Measurements from ENCODE around the gene RUSF1. TPM values are rescaled to one million over a fixed set of nuclear protein-coding genes. Genes with fewer than 3 reads are reported as not detected.

Gene RUSF1
- total and polyA plus RNA-seq, 9 of the 15 experiments (the other 6 are each of a cell fraction or from before 2014, with no cell fraction given): 0.80 to 52.8 (median 27.6) TPM

DNA sequence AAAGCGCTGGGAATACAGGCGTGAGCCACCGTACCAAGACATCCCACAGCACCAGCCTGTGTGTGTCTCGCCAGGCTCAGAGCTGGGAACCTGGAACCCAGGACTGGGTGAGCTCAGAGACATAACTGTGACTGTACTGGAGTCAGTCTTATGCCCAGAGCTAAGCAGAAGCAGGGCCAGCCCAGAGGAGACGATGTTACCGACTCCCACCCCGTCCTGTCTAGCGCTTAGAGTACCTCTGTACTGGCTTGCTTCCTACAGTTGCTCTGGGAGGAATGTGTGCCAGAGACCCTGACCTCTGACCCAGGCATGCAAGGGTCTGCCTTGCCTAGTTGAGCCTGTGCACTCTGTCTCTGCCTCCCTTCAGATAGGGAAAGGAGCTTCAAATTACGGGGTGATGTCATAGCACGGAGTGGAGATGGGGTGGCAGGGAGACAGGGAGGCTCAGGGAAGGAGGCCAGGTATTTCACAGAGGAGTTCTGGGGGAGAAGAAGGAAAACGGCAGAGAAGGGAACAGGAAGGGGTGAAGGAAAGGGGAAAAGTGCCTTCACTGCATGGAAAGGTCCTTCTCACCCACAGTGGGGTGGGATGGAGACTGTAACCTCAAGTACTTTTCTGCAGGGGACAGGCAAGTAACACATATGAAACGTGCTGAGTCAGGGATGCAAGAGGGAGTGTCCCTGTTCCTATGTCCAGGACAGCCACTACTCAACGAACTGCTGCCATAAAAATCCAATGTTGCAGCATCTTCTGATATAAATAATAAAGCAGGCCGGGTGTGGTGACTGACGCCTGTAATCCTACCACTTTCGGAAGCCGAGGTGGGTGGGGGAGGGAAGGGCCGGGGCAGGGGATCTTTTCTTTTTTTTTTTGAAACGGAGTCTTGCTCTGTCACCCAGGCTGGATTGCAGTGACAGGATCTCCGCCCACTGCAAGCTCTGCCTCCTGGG, 54.7 kb downstream of the RUSF1 start (continued):
- TF ChIP-seq HNRNPK (IDR thresholded peaks at IDR 0.05; ENCODE audit: low read depth, low read length, poor library complexity, severe bottlenecking) (no peak), LARP7 (IDR thresholded peaks at IDR 0.05) (0 out of 2 replicates have a peak, but pooled peaks have one; percentile 28), SAFB (IDR thresholded peaks at IDR 0.05; ENCODE audit: borderline replicate concordance, low read depth, low read length) (no peak), KLF6 (CRISPR knock-in tag; IDR thresholded peaks at IDR 0.05; ENCODE audit: borderline replicate concordance) (no peak), RBBP5 (IDR thresholded peaks at IDR 0.05; ENCODE audit: borderline replicate concordance, insufficient read depth, low read length, poor library complexity, severe bottlenecking) (no peak), TAF7 (tag; IDR thresholded peaks at IDR 0.05) (peak; percentile 60; the same call in 1 of the 2 replicates), ZNF140 (CRISPR knock-in tag; IDR thresholded peaks at IDR 0.05) (no peak), POLR2A (conservative IDR thresholded peaks at IDR 0.05) (peak; percentile 48; the same call in 1 of the 2 replicates), MAFK (IDR thresholded peaks at IDR 0.05; ENCODE audit: low read length) (peak; percentile 96), HDAC1 (IDR thresholded peaks at IDR 0.05) (peak in 1 of 2 experiments; percentile 67; a peak in 2 of 4 replicates), RAD21 (CRISPR knock-in tag; conservative IDR thresholded peaks at IDR 0.05 in 1 of 2, IDR thresholded peaks at IDR 0.05 in 1 of 2) (peak in 1 of 2 experiments; percentile 33; a peak in 1 of 4 replicates), MCM5 (IDR thresholded peaks at IDR 0.05; ENCODE audit: low read depth) (no peak), ZNF316 (IDR thresholded peaks at IDR 0.05) (peak; percentile 100), BRD9 (IDR thresholded peaks at IDR 0.05; ENCODE audit: low read depth, partially characterized antibody) (peak; percentile 74), SAP30 (IDR thresholded peaks at IDR 0.05; ENCODE audit: borderline replicate concordance, insufficient read depth, low read depth, low read length, poor library complexity, severe bottlenecking) (peak; percentile 36), ELF4 (CRISPR knock-in tag; IDR thresholded peaks at IDR 0.05) (peak; percentile 69), RCOR1 (IDR thresholded peaks at IDR 0.05; ENCODE audit: borderline replicate concordance in 1 of 2, low read depth in 2 of 2, low read length in 2 of 2) (0 out of 4 replicates have a peak, but pooled peaks of 1 of the 2 experiments have one; percentile 28), ILF3 (IDR thresholded peaks at IDR 0.05; ENCODE audit: borderline replicate concordance) (no peak), TRIM24 (IDR thresholded peaks at IDR 0.05) (0 out of 4 replicates have a peak, but pooled peaks have one; percentile 11 to 34), HDGF (IDR thresholded peaks at IDR 0.05) (peak; percentile 94; the same call in 1 of the 2 replicates)
- TF ChIP-seq, protein P1, sequence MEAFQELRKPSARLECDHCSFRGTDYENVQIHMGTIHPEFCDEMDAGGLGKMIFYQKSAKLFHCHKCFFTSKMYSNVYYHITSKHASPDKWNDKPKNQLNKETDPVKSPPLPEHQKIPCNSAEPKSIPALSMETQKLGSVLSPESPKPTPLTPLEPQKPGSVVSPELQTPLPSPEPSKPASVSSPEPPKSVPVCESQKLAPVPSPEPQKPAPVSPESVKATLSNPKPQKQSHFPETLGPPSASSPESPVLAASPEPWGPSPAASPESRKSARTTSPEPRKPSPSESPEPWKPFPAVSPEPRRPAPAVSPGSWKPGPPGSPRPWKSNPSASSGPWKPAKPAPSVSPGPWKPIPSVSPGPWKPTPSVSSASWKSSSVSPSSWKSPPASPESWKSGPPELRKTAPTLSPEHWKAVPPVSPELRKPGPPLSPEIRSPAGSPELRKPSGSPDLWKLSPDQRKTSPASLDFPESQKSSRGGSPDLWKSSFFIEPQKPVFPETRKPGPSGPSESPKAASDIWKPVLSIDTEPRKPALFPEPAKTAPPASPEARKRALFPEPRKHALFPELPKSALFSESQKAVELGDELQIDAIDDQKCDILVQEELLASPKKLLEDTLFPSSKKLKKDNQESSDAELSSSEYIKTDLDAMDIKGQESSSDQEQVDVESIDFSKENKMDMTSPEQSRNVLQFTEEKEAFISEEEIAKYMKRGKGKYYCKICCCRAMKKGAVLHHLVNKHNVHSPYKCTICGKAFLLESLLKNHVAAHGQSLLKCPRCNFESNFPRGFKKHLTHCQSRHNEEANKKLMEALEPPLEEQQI (IDR thresholded peaks at IDR 0.05): no peak
- TF ChIP-seq, protein P2, sequence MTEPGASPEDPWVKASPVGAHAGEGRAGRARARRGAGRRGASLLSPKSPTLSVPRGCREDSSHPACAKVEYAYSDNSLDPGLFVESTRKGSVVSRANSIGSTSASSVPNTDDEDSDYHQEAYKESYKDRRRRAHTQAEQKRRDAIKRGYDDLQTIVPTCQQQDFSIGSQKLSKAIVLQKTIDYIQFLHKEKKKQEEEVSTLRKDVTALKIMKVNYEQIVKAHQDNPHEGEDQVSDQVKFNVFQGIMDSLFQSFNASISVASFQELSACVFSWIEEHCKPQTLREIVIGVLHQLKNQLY (CRISPR knock-in tag; conservative IDR thresholded peaks at IDR 0.05): no peak
- TF ChIP-seq, protein P3, sequence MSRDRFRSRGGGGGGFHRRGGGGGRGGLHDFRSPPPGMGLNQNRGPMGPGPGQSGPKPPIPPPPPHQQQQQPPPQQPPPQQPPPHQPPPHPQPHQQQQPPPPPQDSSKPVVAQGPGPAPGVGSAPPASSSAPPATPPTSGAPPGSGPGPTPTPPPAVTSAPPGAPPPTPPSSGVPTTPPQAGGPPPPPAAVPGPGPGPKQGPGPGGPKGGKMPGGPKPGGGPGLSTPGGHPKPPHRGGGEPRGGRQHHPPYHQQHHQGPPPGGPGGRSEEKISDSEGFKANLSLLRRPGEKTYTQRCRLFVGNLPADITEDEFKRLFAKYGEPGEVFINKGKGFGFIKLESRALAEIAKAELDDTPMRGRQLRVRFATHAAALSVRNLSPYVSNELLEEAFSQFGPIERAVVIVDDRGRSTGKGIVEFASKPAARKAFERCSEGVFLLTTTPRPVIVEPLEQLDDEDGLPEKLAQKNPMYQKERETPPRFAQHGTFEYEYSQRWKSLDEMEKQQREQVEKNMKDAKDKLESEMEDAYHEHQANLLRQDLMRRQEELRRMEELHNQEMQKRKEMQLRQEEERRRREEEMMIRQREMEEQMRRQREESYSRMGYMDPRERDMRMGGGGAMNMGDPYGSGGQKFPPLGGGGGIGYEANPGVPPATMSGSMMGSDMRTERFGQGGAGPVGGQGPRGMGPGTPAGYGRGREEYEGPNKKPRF (IDR thresholded peaks at IDR 0.05; ENCODE audit: low read depth, low read length): no peak

All from K562 (cell line).